Parathyroid adenoma (tissue), 2 donors: ENCODE data around the gene KLF2.

Experiments
- H2AFZ ChIP-seq: fragments of 300-600 bp; sonication (generic); one replicate; pipeline ENCODE4 v1.7.0; 2017; ENCODE audit warnings: antibody characterized with exemption, mild to moderate bottlenecking
- H3K27ac ChIP-seq: fragments of 300-600 bp; sonication (generic); one replicate; pipeline ENCODE4 v1.7.0; 2017
- H3K27me3 ChIP-seq: fragments of 300-600 bp; sonication (generic); one replicate; pipeline ENCODE4 v1.7.0; 2017; ENCODE audit warnings: low read length; ENCODE audit not compliant: control insufficient read depth, insufficient read depth
- H3K36me3 ChIP-seq: fragments of 300-600 bp; sonication (generic); one replicate; pipeline ENCODE4 v1.7.0; 2017; ENCODE audit warnings: low read length; ENCODE audit not compliant: control insufficient read depth, insufficient read depth
- H3K4me1 ChIP-seq: fragments of 300-600 bp; sonication (generic); one replicate; pipeline ENCODE4 v1.7.0; 2017; ENCODE audit warnings: control low read depth
- H3K4me2 ChIP-seq: fragments of 300-600 bp; sonication (generic); one replicate; pipeline ENCODE4 v1.7.0; 2017; ENCODE audit warnings: low read length
- H3K4me3 ChIP-seq: fragments of 300-600 bp; sonication (generic); one replicate; pipeline ENCODE4 v1.7.0; 2017; ENCODE audit warnings: low read depth, low read length
- H3K79me2 ChIP-seq: fragments of 300-600 bp; sonication (generic); one replicate; pipeline ENCODE4 v1.7.0; 2017; ENCODE audit warnings: control low read depth
- H3K9ac ChIP-seq: fragments of 300-600 bp; sonication (generic); one replicate; pipeline ENCODE4 v1.7.0; 2017; ENCODE audit warnings: mild to moderate bottlenecking
- H3K9me3 ChIP-seq: fragments of 300-600 bp; sonication (generic); one replicate; pipeline ENCODE4 v1.7.0; 2017; ENCODE audit warnings: low read length; ENCODE audit not compliant: control insufficient read depth
- TF ChIP-seq, protein P1 (sequence below): fragments of 300-600 bp; sonication (generic); IDR thresholded peaks from one replicate; pipeline ENCODE4 v1.7.0; 2017; ENCODE audit warnings: antibody characterized with exemption, mild to moderate bottlenecking
- donor health status: primary hyperparathyroidism.

KLF2 gene

DNA sequence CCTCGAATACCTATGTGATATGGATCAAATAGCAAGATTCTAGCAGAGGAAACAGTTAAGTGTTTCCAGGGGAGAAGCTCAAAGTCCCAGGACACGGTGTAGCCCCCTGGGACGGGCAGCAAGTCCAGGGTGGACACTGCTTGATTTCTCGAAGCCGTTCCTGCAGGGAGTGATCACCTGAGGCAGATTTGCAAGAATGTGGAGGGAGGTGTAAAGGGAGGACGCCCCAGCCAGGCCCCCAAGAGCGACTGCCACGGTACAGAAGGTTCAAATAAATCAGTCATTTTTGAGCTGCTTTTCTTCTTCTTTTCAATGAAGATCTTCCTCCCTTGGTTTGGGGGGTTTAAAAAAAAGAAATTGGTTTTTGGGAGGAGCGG lies 41.4 kb downstream of the KLF2 start:
- no peak overlapping the region for H2AFZ ChIP-seq
- no peak overlapping the region for H3K27ac ChIP-seq
- peaks cover 10% of the 10 kb centered on the region for H3K4me1 ChIP-seq
- no peaks in the 10 kb centered on the region for H3K9me3 ChIP-seq
- no peak overlapping the region for H3K9ac ChIP-seq
- no peaks in the 10 kb centered on the region for H3K36me3 ChIP-seq
- TF ChIP-seq, protein P1, sequence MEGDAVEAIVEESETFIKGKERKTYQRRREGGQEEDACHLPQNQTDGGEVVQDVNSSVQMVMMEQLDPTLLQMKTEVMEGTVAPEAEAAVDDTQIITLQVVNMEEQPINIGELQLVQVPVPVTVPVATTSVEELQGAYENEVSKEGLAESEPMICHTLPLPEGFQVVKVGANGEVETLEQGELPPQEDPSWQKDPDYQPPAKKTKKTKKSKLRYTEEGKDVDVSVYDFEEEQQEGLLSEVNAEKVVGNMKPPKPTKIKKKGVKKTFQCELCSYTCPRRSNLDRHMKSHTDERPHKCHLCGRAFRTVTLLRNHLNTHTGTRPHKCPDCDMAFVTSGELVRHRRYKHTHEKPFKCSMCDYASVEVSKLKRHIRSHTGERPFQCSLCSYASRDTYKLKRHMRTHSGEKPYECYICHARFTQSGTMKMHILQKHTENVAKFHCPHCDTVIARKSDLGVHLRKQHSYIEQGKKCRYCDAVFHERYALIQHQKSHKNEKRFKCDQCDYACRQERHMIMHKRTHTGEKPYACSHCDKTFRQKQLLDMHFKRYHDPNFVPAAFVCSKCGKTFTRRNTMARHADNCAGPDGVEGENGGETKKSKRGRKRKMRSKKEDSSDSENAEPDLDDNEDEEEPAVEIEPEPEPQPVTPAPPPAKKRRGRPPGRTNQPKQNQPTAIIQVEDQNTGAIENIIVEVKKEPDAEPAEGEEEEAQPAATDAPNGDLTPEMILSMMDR = no peak
- peak overlapping the region; percentile 48 for H3K4me2 ChIP-seq
- H3K79me2 ChIP-seq = no peaks in the 10 kb centered on the region
- no peaks in the 10 kb centered on the region for H3K27me3 ChIP-seq
- no peak overlapping the region for H3K4me3 ChIP-seq

DNA sequence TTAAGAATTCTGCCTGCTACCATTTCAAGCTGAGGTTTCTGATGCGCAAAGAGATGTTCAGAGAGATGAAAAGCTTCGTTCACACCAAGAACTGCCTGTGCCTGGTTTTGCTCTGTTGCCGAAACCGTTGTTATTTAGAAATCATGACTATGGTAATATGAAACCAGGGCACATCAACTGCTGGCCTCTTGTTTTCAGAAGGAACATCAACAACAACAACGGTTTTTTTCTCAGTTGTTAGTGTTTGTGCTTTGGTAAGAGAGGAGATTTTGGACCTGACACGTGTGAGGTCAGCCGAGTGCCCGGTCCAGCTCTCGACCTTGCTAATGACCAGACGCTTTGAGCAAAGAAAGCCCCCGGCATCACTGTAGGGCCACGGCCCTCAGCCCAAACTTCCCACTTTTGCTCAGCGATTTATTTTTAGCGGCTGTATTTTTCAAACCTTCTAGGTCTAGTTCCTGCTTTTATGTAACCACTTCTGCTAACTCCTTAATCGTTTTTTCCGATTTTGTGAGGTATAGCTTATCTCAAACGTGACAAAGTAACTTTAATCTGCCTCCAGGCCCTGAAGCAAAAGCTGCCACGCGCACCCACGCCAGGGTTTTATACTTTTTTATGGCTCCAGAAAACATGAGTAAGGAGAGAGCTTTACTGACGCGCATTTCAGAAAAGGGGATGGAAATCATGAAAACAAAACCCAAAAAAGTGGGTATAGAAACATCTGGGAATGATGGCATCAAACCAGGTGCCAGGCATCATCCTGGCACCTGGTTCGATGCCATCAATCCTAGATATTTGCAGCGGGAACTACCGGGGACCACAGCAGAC lies 42.0 kb downstream of the KLF2 start:
- no peaks in the 10 kb centered on the region for H3K27me3 ChIP-seq
- peaks cover 10% of the 10 kb centered on the region for H3K4me1 ChIP-seq
- no peak overlapping the region for H3K27ac ChIP-seq
- peak overlapping the region; percentile 48 for H3K4me2 ChIP-seq
- H3K9me3 ChIP-seq = no peaks in the 10 kb centered on the region
- no peak overlapping the region for H3K9ac ChIP-seq
- H3K79me2 ChIP-seq = no peaks in the 10 kb centered on the region
- no peak overlapping the region for H2AFZ ChIP-seq
- H3K4me3 ChIP-seq = no peak overlapping the region
- H3K36me3 ChIP-seq = no peaks in the 10 kb centered on the region
- TF ChIP-seq, protein P1 = no peak

DNA sequence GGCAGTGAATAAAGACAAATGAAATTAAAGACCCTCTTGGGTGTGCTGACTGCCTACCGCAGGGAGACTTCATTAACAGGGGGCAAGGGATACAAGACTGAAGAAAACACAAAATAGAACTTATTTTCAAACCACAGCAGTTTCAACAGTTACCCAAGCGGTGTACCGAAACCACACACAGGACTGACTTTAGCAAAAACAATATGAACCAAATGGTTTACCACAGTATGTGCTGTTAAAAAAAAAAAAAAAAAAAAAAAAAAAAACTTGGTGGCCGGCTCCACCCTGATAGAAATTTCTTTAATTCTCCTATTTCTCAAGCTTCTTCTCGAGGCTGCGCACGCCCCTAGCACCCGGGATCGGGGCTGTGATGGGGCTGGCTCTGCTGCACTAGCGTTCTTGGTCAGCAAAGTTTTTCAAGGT lies 42.6 kb downstream of the KLF2 start:
- H3K4me2 ChIP-seq = no peak overlapping the region
- H3K79me2 ChIP-seq = no peaks in the 10 kb centered on the region
- no peaks in the 10 kb centered on the region for H3K36me3 ChIP-seq
- H3K4me1 ChIP-seq = peaks cover 10% of the 10 kb centered on the region
- H3K9me3 ChIP-seq = no peaks in the 10 kb centered on the region
- no peak overlapping the region for H3K27ac ChIP-seq
- no peak overlapping the region for H2AFZ ChIP-seq
- H3K27me3 ChIP-seq = no peaks in the 10 kb centered on the region
- no peak overlapping the region for H3K4me3 ChIP-seq
- TF ChIP-seq, protein P1 = no peak
- H3K9ac ChIP-seq = no peak overlapping the region

DNA sequence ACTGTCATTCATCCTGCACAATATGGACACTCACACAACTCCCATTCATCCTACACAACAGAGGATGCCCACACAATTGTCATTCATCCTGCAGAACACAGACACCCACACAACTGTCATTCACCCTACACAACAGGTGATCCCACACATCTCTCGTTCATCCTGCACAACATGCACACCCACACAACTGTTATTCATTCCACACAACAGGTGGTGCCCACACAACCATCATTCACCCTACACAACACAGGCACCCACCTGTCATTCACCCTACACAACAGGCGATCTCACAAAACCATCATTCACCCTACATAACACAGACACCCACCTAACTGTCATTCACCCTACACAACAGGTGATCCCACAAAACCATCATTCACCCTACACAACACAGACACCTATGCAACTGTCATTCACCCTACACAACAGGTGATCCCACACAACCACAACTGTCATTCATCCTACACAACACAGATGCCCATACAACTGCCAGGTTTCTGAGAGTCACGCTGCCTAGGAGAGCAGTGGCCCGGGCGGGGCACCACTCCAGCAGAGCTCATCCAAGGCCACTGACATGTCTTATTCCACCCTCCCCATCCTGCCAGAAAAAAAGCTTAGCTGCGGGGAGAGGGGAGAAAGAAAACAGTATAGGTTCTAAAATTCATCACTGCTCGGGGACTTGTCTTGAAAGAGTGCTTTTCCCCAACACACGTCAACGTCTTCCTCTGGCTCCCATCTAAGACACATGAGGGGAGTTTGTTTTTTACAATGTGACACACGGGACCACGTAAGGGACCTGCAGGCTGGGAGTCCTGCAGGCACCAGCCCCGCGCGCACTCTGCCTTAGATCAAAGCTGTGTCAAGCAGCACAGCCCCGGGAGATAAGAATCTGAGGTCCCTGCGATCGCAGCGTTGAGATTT lies 44.0 kb downstream of the KLF2 start:
- Histone ChIP-seq H3K4me2 (peak overlapping the region; percentile 26), H3K4me1 (peaks cover 7% of the 10 kb centered on the region), H3K27me3 (no peaks in the 10 kb centered on the region), H3K9ac (no peak overlapping the region), H2AFZ (no peak overlapping the region), H3K27ac (no peak overlapping the region), H3K79me2 (no peaks in the 10 kb centered on the region), H3K36me3 (no peaks in the 10 kb centered on the region), H3K9me3 (no peaks in the 10 kb centered on the region), H3K4me3 (peak overlapping the region; percentile 18)
- TF ChIP-seq, protein P1 = no peak
